NCI-H82 treated with DMSO at 0.1 percent for 48 hours (cell line): ENCODE results near the gene SH3BP1.

Experiments
- DNase-seq: peaks from one replicate; lab custom pipeline; 2025; ENCODE audit not compliant: unreplicated experiment; lab: John Stamatoyannopoulos, UW

Gene SH3BP1

DNA sequence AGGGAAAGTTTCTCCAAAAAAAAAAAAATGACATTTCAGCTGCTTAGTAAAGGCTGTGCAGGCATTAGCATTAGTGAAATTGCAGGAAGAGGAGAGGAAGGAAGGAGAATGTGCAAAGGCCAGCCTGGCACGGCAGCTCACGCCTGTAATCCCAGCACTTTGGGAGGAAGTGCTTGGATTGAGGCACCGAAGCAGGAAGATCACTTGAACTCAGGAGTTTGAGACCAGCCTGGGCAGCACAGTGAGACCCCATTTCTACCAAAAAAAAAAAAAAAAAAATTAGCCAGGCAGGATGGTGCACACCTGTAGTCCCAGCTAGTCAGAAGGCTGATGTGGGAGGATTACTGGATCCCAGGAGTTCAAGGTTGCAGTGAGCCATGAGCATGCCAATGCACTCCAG is 65.2 kb downstream of the SH3BP1 start:
- DNase-seq = no peak

DNA sequence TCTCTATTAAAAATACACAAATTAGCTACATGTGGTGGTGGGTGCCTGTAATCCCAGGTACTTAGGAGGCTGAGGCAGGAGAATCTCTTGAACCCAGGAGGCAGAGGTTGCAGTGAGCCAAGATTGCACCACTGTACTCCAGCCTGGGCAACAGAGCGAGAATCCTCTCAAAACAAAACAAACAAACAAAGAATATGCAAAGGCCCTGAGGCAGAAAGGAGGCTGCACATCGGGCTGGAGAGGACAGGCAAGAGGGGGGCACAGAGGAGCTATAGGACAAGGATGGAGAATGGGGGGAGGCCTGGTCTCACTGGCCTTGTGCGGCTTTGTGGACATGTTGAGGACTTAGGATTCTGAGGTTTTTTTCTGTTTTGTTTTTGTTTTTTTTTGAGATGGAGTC is 65.7 kb downstream of the SH3BP1 start:
- DNase-seq = no peak
